NCI-H226 (cell line): Measurements from ENCODE around the gene UBXN1.
A peak's percentile ranks its signal among the peaks of the same experiment; 100 is the strongest.
"Not testable (repeated sequence)": the region's sequence is repeated elsewhere in the genome, so short reads cannot be mapped to it uniquely, and the experiment has no call there.

Experiments
- DNase-seq: peaks from one replicate; pipeline ENCODE4 v3.0.0-alpha.2; 2015

UBXN1 gene

GRCh38 chr11:62671236-62671607 is 7.7 kb downstream of the UBXN1 start:
- DNase-seq, result no peak

- no peak for DNase-seq
These were observed 9.3 kb downstream of the UBXN1 start for GRCh38 chr11:62669420-62670161.

GRCh38 chr11:62667460-62667859 is 11.4 kb downstream of the UBXN1 start:
- no peak for DNase-seq

GRCh38 chr11:62666259-62666926 is 12.5 kb downstream of the UBXN1 start:
- no peak for DNase-seq

GRCh38 chr11:62665599-62666258 is 13.1 kb downstream of the UBXN1 start:
- no peak for DNase-seq

- DNase-seq, result peak; percentile 82
These were observed 13.7 kb downstream of the UBXN1 start, which contains the start of the genes C11orf98 and CSKMT for GRCh38 chr11:62665075-62665598. TSS of gene C11orf98 (minus strand) at chr11:62665210. CDS start at chr11:62665169, 41 bp downstream. TSS of gene CSKMT (plus strand) at chr11:62665312. CDS start at chr11:62665880, 568 bp downstream.

- DNase-seq, result peak; percentile 21
These were observed 14.3 kb downstream of the UBXN1 start for GRCh38 chr11:62664405-62665074.

GRCh38 chr11:62656796-62657429 is 22.0 kb downstream of the UBXN1 start:
- DNase-seq, result no peak

- DNase-seq, result no peak
These were observed 24.6 kb downstream of the UBXN1 start for GRCh38 chr11:62654297-62654696.

- no peak for DNase-seq
These were observed 26.5 kb downstream of the UBXN1 start for GRCh38 chr11:62652161-62653006.

GRCh38 chr11:62650283-62650682 is 28.6 kb downstream of the UBXN1 start:
- DNase-seq, result not testable (repeated sequence)

GRCh38 chr11:62649486-62649885 is 29.4 kb downstream of the UBXN1 start:
- no peak for DNase-seq

GRCh38 chr11:62648967-62649364 is 29.9 kb downstream of the UBXN1 start:
- no peak for DNase-seq

GRCh38 chr11:62648185-62648966 is 30.5 kb downstream of the UBXN1 start:
- no peak for DNase-seq

- DNase-seq, result no peak
These were observed 31.3 kb downstream of the UBXN1 start for GRCh38 chr11:62647609-62648005.

- DNase-seq, result no peak
These were observed 31.9 kb downstream of the UBXN1 start for GRCh38 chr11:62646825-62647608.

- DNase-seq, result peak; percentile 98
These were observed 32.7 kb downstream of the UBXN1 start, which contains the start of gene GANAB for GRCh38 chr11:62645946-62646824. TSS of gene GANAB (minus strand) at chr11:62646613. CDS start at chr11:62646599, 14 bp downstream.

GRCh38 chr11:62645671-62645945 is 33.3 kb downstream of the UBXN1 start:
- DNase-seq, result no peak

GRCh38 chr11:62644220-62644619 is 34.7 kb downstream of the UBXN1 start:
- DNase-seq, result no peak
